HepG2 (cell line): Measurements from ENCODE around the gene BABAM1. TPM values are rescaled to one million over a fixed set of nuclear protein-coding genes. Genes with fewer than 3 reads are reported as not detected.

Source experiments
- ATM ChIP-seq: fragments of 450-650 bp; IDR thresholded peaks from 2 replicates; pipeline ENCODE4 v1.7.1; 2017; ENCODE audit warnings: mild to moderate bottlenecking, borderline replicate concordance
- CAMTA2 ChIP-seq: sonication (generic); formaldehyde crosslinking; IDR thresholded peaks from 2 replicates; pipeline ENCODE4 v1.4.0; 2020; ENCODE audit warnings: mild to moderate bottlenecking, missing genetic modification reagents, borderline replicate concordance
- CENPBD1 ChIP-seq: sonication (generic); formaldehyde crosslinking; IDR thresholded peaks from 2 replicates; pipeline ENCODE4 v1.8.0; 2022; ENCODE audit warnings: missing genetic modification reagents, low read depth, mild to moderate bottlenecking, borderline replicate concordance
- CHD4 ChIP-seq: fragments of 200-600 bp; sonication (generic); IDR thresholded peaks from 2 replicates; pipeline ENCODE4 v1.7.0; 2017; ENCODE audit warnings: mild to moderate bottlenecking, low read length, borderline replicate concordance
- CREB1 ChIP-seq, 2 experiments: fragments of 450-650 bp in 1 of 2; IDR thresholded peaks; 2 replicates each; pipeline ENCODE4 v1.6.1; 2016 to 2017; ENCODE audit warnings: control low read depth in 1 of 2, mild to moderate bottlenecking in 1 of 2, missing compliant biosample characterization in 1 of 2, missing genetic modification characterization in 1 of 2
- EP300 ChIP-seq, 3 experiments: sonication (generic) in 1 of 3; formaldehyde crosslinking in 1 of 3; IDR thresholded peaks; 2 replicates each; pipeline versions ENCODE4 v1.5.1 to v1.6.1; 2011 to 2020; ENCODE audit warnings: low read depth in 2 of 3, low read length in 2 of 3, borderline replicate concordance in 1 of 3, improper control_type of control experiment in 1 of 3, mild to moderate bottlenecking in 1 of 3, missing genetic modification reagents in 1 of 3, moderate library complexity in 1 of 3
- FOXA3 ChIP-seq: IDR thresholded peaks from 2 replicates; pipeline ENCODE4 v1.6.1; 2016; ENCODE audit warnings: missing genetic modification reagents, missing compliant biosample characterization
- FUBP1 ChIP-seq: sonication (generic); formaldehyde crosslinking; IDR thresholded peaks from 2 replicates; pipeline ENCODE4 v1.5.1; 2020; ENCODE audit warnings: missing genetic modification reagents, mild to moderate bottlenecking, borderline replicate concordance
- MBNL3 ChIP-seq: fragments of 250-450 bp; sonication (Bioruptor Pico); conservative IDR thresholded peaks from 2 replicates; pipeline ENCODE4 v1.8.0; 2022; ENCODE audit warnings: mild to moderate bottlenecking, inconsistent platforms
- NR2C2 ChIP-seq: sonication (generic); formaldehyde crosslinking; IDR thresholded peaks from 2 replicates; pipeline ENCODE4 v1.4.0; 2020; ENCODE audit warnings: missing genetic modification reagents, mild to moderate bottlenecking, moderate library complexity, borderline replicate concordance
- SRSF4 ChIP-seq: fragments of 200-400 bp; formaldehyde crosslinking; IDR thresholded peaks from one replicate; pipeline ENCODE4 v1.6.1; 2018; ENCODE audit warnings: mild to moderate bottlenecking, low read depth, low read length, moderate library complexity; ENCODE audit not compliant: poor library complexity, severe bottlenecking
- TBX2 ChIP-seq: sonication (generic); formaldehyde crosslinking; IDR thresholded peaks from 2 replicates; pipeline ENCODE4 v1.5.0; 2020; ENCODE audit warnings: missing genetic modification reagents, mild to moderate bottlenecking, borderline replicate concordance
- ZBTB26 ChIP-seq: IDR thresholded peaks from 2 replicates; pipeline ENCODE4 v1.6.1; 2016; ENCODE audit warnings: missing compliant biosample characterization, missing genetic modification reagents, borderline replicate concordance
- ZBTB7A ChIP-seq: sonication (generic); formaldehyde crosslinking; IDR thresholded peaks from 2 replicates; pipeline ENCODE4 v1.8.0; 2022; ENCODE audit warnings: mild to moderate bottlenecking, missing genetic modification reagents
- ZKSCAN1 ChIP-seq: fragments of 150-350 bp; IDR thresholded peaks from 2 replicates; pipeline ENCODE4 v1.6.1; 2014; ENCODE audit warnings: low read length
- polyA plus RNA-seq, 8 experiments: library from polyadenylated mRNA; depleted of rRNA in 3 of 8; stranded (reverse) in 7 of 8; unstranded in 1 of 8; fragments of >200 nt; fragmentation: Illumina TruSeq in 4 of 8; extraction: Trizol in 4 of 8; gene quantifications; 2 replicates each; pipeline versions ENCODE4 v1.2.1 to v1.2.3, GENCODE V29; 2011 to 2016; ENCODE audit warnings: low read depth in 4 of 8, missing spikeins in 1 of 8, mixed read lengths in 1 of 8; ENCODE audit not compliant: insufficient read depth in 1 of 8
- total RNA-seq, 5 experiments: library from RNA; depleted of rRNA; stranded (reverse); fragments of >200 nt; fragmentation: Illumina TruSeq; extraction: Trizol; gene quantifications; 2 replicates each; pipeline ENCODE4 v1.2.3, GENCODE V29; 2016; ENCODE audit warnings: low read depth in 1 of 5
- TF ChIP-seq, protein P1 (sequence below): sonication (generic); formaldehyde crosslinking; conservative IDR thresholded peaks from 2 replicates; pipeline ENCODE4 v1.8.0; 2022; ENCODE audit warnings: missing genetic modification reagents
- TF ChIP-seq, protein P2 (sequence below): sonication (generic); formaldehyde crosslinking; IDR thresholded peaks from 2 replicates; pipeline ENCODE4 v1.4.0; 2020; ENCODE audit warnings: missing genetic modification reagents

The BABAM1 gene
- total and polyA plus RNA-seq, 2 of the 13 experiments (the other 11 are each of a cell fraction or from before 2014, with no cell fraction given) = 70.0 to 82.0 TPM

- TF ChIP-seq SRSF4 (no peak), TBX2 (no peak; the same call in 1 of the 2 replicates), EP300 (IDR thresholded peaks at IDR 0.05; ENCODE audit: low read depth in 2 of 2, low read length in 2 of 2) (peak in 1 of 2 experiments; percentile 35; a peak in 1 of 4 replicates), EP300 (CRISPR knock-in tag; IDR thresholded peaks at IDR 0.05; ENCODE audit: borderline replicate concordance) (no peak), ZBTB26 (CRISPR knock-in tag) (0 out of 2 replicates have a peak, but pooled peaks have one; percentile 46), FUBP1 (CRISPR knock-in tag) (no peak), NR2C2 (CRISPR knock-in tag) (peak; percentile 83), CAMTA2 (no peak), MBNL3 (CRISPR knock-in tag) (no peak), CENPBD1 (CRISPR knock-in tag) (no peak), ZBTB7A (CRISPR knock-in tag) (no peak), CHD4 (no peak), FOXA3 (CRISPR knock-in tag) (peak; percentile 26; the same call in 1 of the 2 replicates), CREB1 (IDR thresholded peaks at IDR 0.05) (peak; percentile 77), CREB1 (CRISPR knock-in tag; IDR thresholded peaks at IDR 0.05) (peak; percentile 95), ATM (no peak), ZKSCAN1 (no peak)
- TF ChIP-seq, protein P1, sequence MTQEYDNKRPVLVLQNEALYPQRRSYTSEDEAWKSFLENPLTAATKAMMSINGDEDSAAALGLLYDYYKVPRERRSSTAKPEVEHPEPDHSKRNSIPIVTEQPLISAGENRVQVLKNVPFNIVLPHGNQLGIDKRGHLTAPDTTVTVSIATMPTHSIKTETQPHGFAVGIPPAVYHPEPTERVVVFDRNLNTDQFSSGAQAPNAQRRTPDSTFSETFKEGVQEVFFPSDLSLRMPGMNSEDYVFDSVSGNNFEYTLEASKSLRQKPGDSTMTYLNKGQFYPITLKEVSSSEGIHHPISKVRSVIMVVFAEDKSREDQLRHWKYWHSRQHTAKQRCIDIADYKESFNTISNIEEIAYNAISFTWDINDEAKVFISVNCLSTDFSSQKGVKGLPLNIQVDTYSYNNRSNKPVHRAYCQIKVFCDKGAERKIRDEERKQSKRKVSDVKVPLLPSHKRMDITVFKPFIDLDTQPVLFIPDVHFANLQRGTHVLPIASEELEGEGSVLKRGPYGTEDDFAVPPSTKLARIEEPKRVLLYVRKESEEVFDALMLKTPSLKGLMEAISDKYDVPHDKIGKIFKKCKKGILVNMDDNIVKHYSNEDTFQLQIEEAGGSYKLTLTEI (CRISPR knock-in tag) = no peak
- TF ChIP-seq, protein P2, sequence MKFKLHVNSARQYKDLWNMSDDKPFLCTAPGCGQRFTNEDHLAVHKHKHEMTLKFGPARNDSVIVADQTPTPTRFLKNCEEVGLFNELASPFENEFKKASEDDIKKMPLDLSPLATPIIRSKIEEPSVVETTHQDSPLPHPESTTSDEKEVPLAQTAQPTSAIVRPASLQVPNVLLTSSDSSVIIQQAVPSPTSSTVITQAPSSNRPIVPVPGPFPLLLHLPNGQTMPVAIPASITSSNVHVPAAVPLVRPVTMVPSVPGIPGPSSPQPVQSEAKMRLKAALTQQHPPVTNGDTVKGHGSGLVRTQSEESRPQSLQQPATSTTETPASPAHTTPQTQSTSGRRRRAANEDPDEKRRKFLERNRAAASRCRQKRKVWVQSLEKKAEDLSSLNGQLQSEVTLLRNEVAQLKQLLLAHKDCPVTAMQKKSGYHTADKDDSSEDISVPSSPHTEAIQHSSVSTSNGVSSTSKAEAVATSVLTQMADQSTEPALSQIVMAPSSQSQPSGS (CRISPR knock-in tag) = no peak
Measured at GRCh38 chr19:17266975-17267788, at the start of gene BABAM1 (continued).
